Adipocyte (in vitro differentiated cells): Measurements from ENCODE around the gene NTPCR.
A peak's percentile ranks its signal among the peaks of the same experiment; 100 is the strongest.

Experiments
- DNase-seq: peaks from one replicate; pipeline ENCODE4 v3.0.0-alpha.2; 2015; ENCODE audit warnings: low read depth
- H3K27me3 ChIP-seq: replicated peaks from 2 replicates; pipeline ENCODE4 v1.7.0; 2013; ENCODE audit warnings: mild to moderate bottlenecking, low read length, moderate library complexity; ENCODE audit not compliant: control insufficient read depth, insufficient read depth
- H3K36me3 ChIP-seq: 2 replicates; pipeline ENCODE4 v1.7.0; 2013; ENCODE audit warnings: low read length, mild to moderate bottlenecking, moderate library complexity; ENCODE audit not compliant: control insufficient read depth, insufficient read depth, severe bottlenecking
- H3K4me1 ChIP-seq: 2 replicates; pipeline ENCODE4 v1.7.0; 2013; ENCODE audit warnings: mild to moderate bottlenecking, low read length, moderate library complexity; ENCODE audit not compliant: control insufficient read depth, insufficient read depth
- H3K4me3 ChIP-seq: 2 replicates; pipeline ENCODE4 v1.7.0; 2013; ENCODE audit warnings: mild to moderate bottlenecking, low read length, moderate library complexity
- H3K9ac ChIP-seq: 2 replicates; pipeline ENCODE4 v1.7.0; 2013; ENCODE audit warnings: mild to moderate bottlenecking, low read length, moderate library complexity
- H3K9me3 ChIP-seq: 2 replicates; pipeline ENCODE4 v1.7.0; 2013; ENCODE audit warnings: mild to moderate bottlenecking, low read length, moderate library complexity; ENCODE audit not compliant: control insufficient read depth

NTPCR gene

GRCh38 chr1:233005156-233005555, 54.7 kb downstream of the NTPCR start:
- H3K27me3 ChIP-seq: no peaks in the 10 kb centered on the region
- H3K9me3 ChIP-seq: no peaks in the 10 kb centered on the region
- no peak overlapping the region for H3K4me3 ChIP-seq

GRCh38 chr1:233005703-233006102, 55.3 kb downstream of the NTPCR start:
- Histone ChIP-seq H3K9me3 (no peaks in the 10 kb centered on the region), H3K4me3 (no peak overlapping the region), H3K27me3 (no peaks in the 10 kb centered on the region), H3K9ac (no peak overlapping the region), H3K36me3 (no peaks in the 10 kb centered on the region), H3K4me1 (no peaks in the 10 kb centered on the region)
- peak; percentile 34 for DNase-seq

More at GRCh38 chr1:233005156-233005555, 54.7 kb downstream of the NTPCR start:
- Histone ChIP-seq H3K4me1 (no peaks in the 10 kb centered on the region), H3K9ac (no peak overlapping the region), H3K36me3 (no peaks in the 10 kb centered on the region)
- no peak for DNase-seq

DNA sequence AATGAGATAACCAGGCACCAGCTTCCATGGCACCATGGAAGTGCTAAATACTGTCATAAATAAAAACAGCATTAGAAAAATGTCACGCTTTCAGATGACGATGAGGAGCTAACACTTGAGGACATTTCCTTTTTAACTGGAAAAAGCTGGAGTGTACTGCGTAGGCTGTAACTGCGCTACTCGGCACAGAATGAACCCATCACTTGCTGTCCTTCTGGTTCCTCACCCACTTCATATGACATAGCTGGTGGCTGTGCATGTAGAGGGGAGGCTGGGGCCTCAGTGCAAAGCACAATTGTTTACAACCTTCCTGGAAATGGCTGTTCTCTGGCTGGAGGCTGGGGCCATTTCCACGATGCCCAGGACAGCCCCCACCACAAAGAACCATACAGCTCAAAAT, 55.7 kb downstream of the NTPCR start:
- Histone ChIP-seq H3K27me3 (no peaks in the 10 kb centered on the region), H3K9ac (no peak overlapping the region), H3K36me3 (no peaks in the 10 kb centered on the region), H3K4me3 (no peak overlapping the region), H3K9me3 (no peaks in the 10 kb centered on the region), H3K4me1 (no peaks in the 10 kb centered on the region)
- no peak for DNase-seq

GRCh38 chr1:233006541-233006973, 56.1 kb downstream of the NTPCR start:
- Histone ChIP-seq H3K36me3 (peaks cover under 1% of the 10 kb centered on the region), H3K27me3 (no peaks in the 10 kb centered on the region), H3K4me3 (no peak overlapping the region), H3K4me1 (no peaks in the 10 kb centered on the region), H3K9me3 (no peaks in the 10 kb centered on the region), H3K9ac (no peak overlapping the region)
- no peak for DNase-seq

DNA sequence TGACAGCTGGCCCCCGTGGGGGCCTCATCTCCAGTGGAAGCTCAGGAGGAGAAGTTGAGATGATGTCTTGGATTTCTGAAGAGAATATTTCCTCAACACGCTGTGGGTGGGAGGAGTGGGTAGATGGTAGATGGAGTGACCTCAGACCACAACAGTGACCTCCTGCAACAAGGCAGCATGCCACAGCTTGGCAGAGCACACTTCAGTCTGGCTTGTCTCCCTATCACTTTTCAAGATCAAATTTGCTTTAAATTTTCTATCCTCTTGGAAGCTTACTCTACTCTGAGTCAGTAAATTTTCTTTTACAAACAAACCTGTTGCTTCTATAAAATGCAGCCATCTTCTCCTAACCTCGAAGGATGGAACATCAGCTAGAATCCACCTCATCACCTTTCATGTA, 59.7 kb downstream of the NTPCR start:
- H3K9me3 ChIP-seq: no peaks in the 10 kb centered on the region
- no peak overlapping the region for H3K4me3 ChIP-seq
- DNase-seq: peak; percentile 22
- no peak overlapping the region for H3K9ac ChIP-seq
- no peaks in the 10 kb centered on the region for H3K27me3 ChIP-seq
- no peaks in the 10 kb centered on the region for H3K4me1 ChIP-seq
- H3K36me3 ChIP-seq: peaks cover 31% of the 10 kb centered on the region

GRCh38 chr1:233012021-233012420, 61.6 kb downstream of the NTPCR start:
- Histone ChIP-seq H3K4me1 (no peaks in the 10 kb centered on the region), H3K36me3 (peaks cover 37% of the 10 kb centered on the region), H3K4me3 (no peak overlapping the region), H3K27me3 (no peaks in the 10 kb centered on the region), H3K9ac (no peak overlapping the region), H3K9me3 (no peaks in the 10 kb centered on the region)
- DNase-seq: no peak

DNA sequence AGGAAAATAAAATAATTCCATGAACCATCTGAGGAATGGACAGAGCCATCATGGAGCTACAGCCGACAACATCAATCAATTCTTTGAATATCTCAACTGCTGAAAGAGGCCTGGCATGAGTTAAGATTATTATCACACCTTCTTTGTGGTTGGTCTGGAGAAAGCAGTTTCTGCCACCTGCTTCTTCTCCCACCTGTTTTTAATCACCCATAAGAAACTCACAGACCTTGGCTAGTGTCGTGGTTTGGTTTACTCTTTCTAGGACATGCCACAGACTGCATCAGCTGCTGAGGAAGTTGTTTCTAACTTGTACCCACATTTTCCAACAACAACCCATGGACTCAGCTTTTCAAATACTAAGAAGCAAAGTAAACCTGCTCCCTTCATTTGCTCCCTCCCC, 65.6 kb downstream of the NTPCR start:
- no peak for DNase-seq

GRCh38 chr1:233016798-233017197, 66.4 kb downstream of the NTPCR start:
- DNase-seq: no peak
- no peaks in the 10 kb centered on the region for H3K9me3 ChIP-seq
- no peaks in the 10 kb centered on the region for H3K27me3 ChIP-seq
- peaks cover 38% of the 10 kb centered on the region for H3K36me3 ChIP-seq
- H3K9ac ChIP-seq: no peak overlapping the region
- peaks cover 6% of the 10 kb centered on the region for H3K4me1 ChIP-seq
- no peak overlapping the region for H3K4me3 ChIP-seq

More for the DNA sequence above, 65.6 kb downstream of the NTPCR start:
- no peaks in the 10 kb centered on the region for H3K27me3 ChIP-seq
- no peak overlapping the region for H3K4me3 ChIP-seq
- H3K9ac ChIP-seq: no peak overlapping the region
- peaks cover 5% of the 10 kb centered on the region for H3K4me1 ChIP-seq
- peaks cover 41% of the 10 kb centered on the region for H3K36me3 ChIP-seq
- no peaks in the 10 kb centered on the region for H3K9me3 ChIP-seq

GRCh38 chr1:233019083-233019482, 68.7 kb downstream of the NTPCR start:
- Histone ChIP-seq H3K27me3 (no peaks in the 10 kb centered on the region), H3K36me3 (peaks cover 18% of the 10 kb centered on the region), H3K9me3 (no peaks in the 10 kb centered on the region), H3K9ac (no peak overlapping the region), H3K4me3 (no peak overlapping the region), H3K4me1 (peaks cover 6% of the 10 kb centered on the region)
- DNase-seq: no peak

- no peak for DNase-seq
- H3K27me3 ChIP-seq: no peaks in the 10 kb centered on the region
- peaks cover 15% of the 10 kb centered on the region for H3K36me3 ChIP-seq
- no peak overlapping the region for H3K4me3 ChIP-seq
- peaks cover 6% of the 10 kb centered on the region for H3K4me1 ChIP-seq
- no peaks in the 10 kb centered on the region for H3K9me3 ChIP-seq
- H3K9ac ChIP-seq: no peak overlapping the region
These were observed 69.4 kb downstream of the NTPCR start for GRCh38 chr1:233019778-233020325.

GRCh38 chr1:233020426-233020825, 70.0 kb downstream of the NTPCR start:
- Histone ChIP-seq H3K4me1 (peaks cover 6% of the 10 kb centered on the region), H3K27me3 (no peaks in the 10 kb centered on the region), H3K4me3 (no peak overlapping the region), H3K36me3 (peaks cover 15% of the 10 kb centered on the region), H3K9me3 (no peaks in the 10 kb centered on the region), H3K9ac (no peak overlapping the region)
- DNase-seq: no peak

GRCh38 chr1:233022246-233022645, 71.8 kb downstream of the NTPCR start:
- DNase-seq: no peak
- H3K9me3 ChIP-seq: no peaks in the 10 kb centered on the region
- H3K4me1 ChIP-seq: peaks cover 6% of the 10 kb centered on the region
- H3K27me3 ChIP-seq: no peaks in the 10 kb centered on the region
- H3K4me3 ChIP-seq: no peak overlapping the region
- peaks cover 9% of the 10 kb centered on the region for H3K36me3 ChIP-seq
- no peak overlapping the region for H3K9ac ChIP-seq
